HCT116 (cell line): ENCODE measurements around the gene LIN7B. TPM values are rescaled to one million over a fixed set of nuclear protein-coding genes. Genes with fewer than 3 reads are reported as not detected.

Experiments used
- ATAC-seq: fragments of 200-7000 bp; cut with Tn5 transposase; 2 replicates; pipeline ENCODE4 v1.9.1; 2020; ENCODE audit warnings: mild to moderate bottlenecking, moderate library complexity
- BruUV-seq: library from RNA; stranded (reverse); fragments of 400-500 nt; replicated peaks from 2 replicates; lab custom pipeline; 2021; lab: Mats Ljungman, UMichigan
- CTCF ChIA-PET: fragments of 300-600 bp; sonication (Branson Sonifier 250); formaldehyde crosslinking; loops from one replicate; lab custom pipeline; 2021; ENCODE audit warnings: antibody characterized with exemption; lab: Charles Lee
- POLR2A ChIA-PET: fragments of 300-600, 350-600 bp; sonication (Branson Sonifier 250); formaldehyde crosslinking; loops from one replicate; lab custom pipeline; 2021; ENCODE audit warnings: antibody characterized with exemption; lab: Charles Lee
- RAD21 ChIA-PET, 2 experiments: fragments of 300-600 bp; sonication (Branson Sonifier 250); formaldehyde crosslinking; loops; one replicate each; lab custom pipeline; 2023; ENCODE audit warnings: low total read pairs in 2 of 2; ENCODE audit not compliant: uncharacterized antibody in 2 of 2, unreplicated experiment in 2 of 2, low non-redundant PET in 1 of 2; lab: Charles Lee
- DNase-seq: peaks from one replicate; pipeline ENCODE4 v3.0.0-alpha.2; 2010; ENCODE audit warnings: low read depth, low spot score
- H2AFZ ChIP-seq: fragments of 200-600 bp; shearing (Covaris generic), sonication (generic); 2 replicates; pipeline ENCODE4 v1.6.1; 2017; ENCODE audit warnings: low read depth, mixed run types, mixed read lengths, antibody characterized with exemption, low read length; ENCODE audit not compliant: poor library complexity, severe bottlenecking
- H3K27ac ChIP-seq: 2 replicates; pipeline ENCODE4 v1.5.1; 2012; ENCODE audit warnings: low read depth, low read length
- H3K27me3 ChIP-seq: fragments of 200-600 bp; sonication (generic); 2 replicates; pipeline ENCODE4 v1.6.1; 2016; ENCODE audit warnings: mixed run types, low read length, mixed read lengths; ENCODE audit not compliant: insufficient read depth
- H3K36me3 ChIP-seq, 2 experiments: fragments of 200-500 bp in 1 of 2; fragments of 200-600 bp in 1 of 2; sonication (Bioruptor generic) in 1 of 2; sonication (generic) in 1 of 2; 2 replicates each; pipeline versions ENCODE4 v1.5.1 to v1.6.1; 2014 to 2016; ENCODE audit warnings: low read length in 2 of 2, inconsistent platforms in 1 of 2, mixed read lengths in 1 of 2, mixed run types in 1 of 2; ENCODE audit not compliant: insufficient read depth in 2 of 2, control insufficient read depth in 1 of 2
- H3K4me1 ChIP-seq, 2 experiments: fragments of 200-600 bp in 1 of 2; sonication (generic) in 1 of 2; 2 replicates each; pipeline versions ENCODE4 v1.5.1 to v1.6.1; 2012 to 2017; ENCODE audit warnings: low read length in 2 of 2, inconsistent platforms in 1 of 2, mild to moderate bottlenecking in 1 of 2, mixed read lengths in 1 of 2, mixed run types in 1 of 2, moderate library complexity in 1 of 2; ENCODE audit not compliant: insufficient read depth in 2 of 2, control insufficient read depth in 1 of 2
- H3K4me2 ChIP-seq: fragments of 200-600 bp; sonication (generic); 2 replicates; pipeline ENCODE4 v1.6.1; 2017; ENCODE audit warnings: mixed run types, low read length, mixed read lengths
- H3K4me3 ChIP-seq, 2 experiments: fragments of 200-600 bp in 1 of 2; sonication (generic) in 1 of 2; replicated peaks in 1 of 2; 2 replicates each; pipeline ENCODE4 v1.5.1; 2011 to 2016; ENCODE audit warnings: low read length in 2 of 2, control low read depth in 1 of 2, low read depth in 1 of 2, mild to moderate bottlenecking in 1 of 2, mixed read lengths in 1 of 2, mixed run types in 1 of 2
- H3K79me2 ChIP-seq: fragments of 200-600 bp; sonication (generic); 2 replicates; pipeline ENCODE4 v1.6.1; 2017; ENCODE audit warnings: mild to moderate bottlenecking, mixed run types, low read length, moderate library complexity, mixed read lengths; ENCODE audit not compliant: insufficient read depth
- H3K9ac ChIP-seq: fragments of 200-600 bp; sonication (generic); 2 replicates; pipeline ENCODE4 v1.6.1; 2016; ENCODE audit warnings: low read length, mixed read lengths
- H3K9me2 ChIP-seq: fragments of 200-600 bp; sonication (generic), shearing (Covaris generic); 2 replicates; pipeline ENCODE4 v1.6.1; 2017; ENCODE audit warnings: mixed run types, mild to moderate bottlenecking, moderate library complexity; ENCODE audit not compliant: insufficient read depth
- H3K9me3 ChIP-seq, 2 experiments: fragments of 200-500 bp in 1 of 2; fragments of 200-600 bp in 1 of 2; sonication (Bioruptor generic) in 1 of 2; sonication (generic) in 1 of 2; 2 replicates each; pipeline ENCODE4 v1.6.1; 2014 to 2017; ENCODE audit warnings: low read length in 2 of 2, mixed read lengths in 2 of 2, inconsistent platforms in 1 of 2, low read depth in 1 of 2, mild to moderate bottlenecking in 1 of 2, mixed run types in 1 of 2, moderate library complexity in 1 of 2; ENCODE audit not compliant: control insufficient read depth in 1 of 2, insufficient read depth in 1 of 2
- H4K20me1 ChIP-seq: fragments of 200-600 bp; sonication (generic), shearing (Covaris generic); 2 replicates; pipeline ENCODE4 v1.6.1; 2017; ENCODE audit warnings: mixed run types, mild to moderate bottlenecking, moderate library complexity; ENCODE audit not compliant: insufficient read depth
- ATF3 ChIP-seq: IDR thresholded peaks from 2 replicates; pipeline ENCODE4 v1.6.1; 2012
- CTCF ChIP-seq, 3 experiments: fragments of 200-600 bp in 1 of 3; sonication (generic) in 1 of 3; IDR thresholded peaks in 2 of 3; conservative IDR thresholded peaks in 1 of 3; 2 replicates each; pipeline ENCODE4 v1.5.1; 2012 to 2017; ENCODE audit warnings: low read depth in 2 of 3, low read length in 2 of 3, antibody characterized with exemption in 1 of 3, borderline replicate concordance in 1 of 3, control low read depth in 1 of 3, mild to moderate bottlenecking in 1 of 3, mixed read lengths in 1 of 3, mixed run types in 1 of 3, moderate library complexity in 1 of 3; ENCODE audit not compliant: insufficient read depth in 1 of 3
- EGR1 ChIP-seq: IDR thresholded peaks from 2 replicates; pipeline ENCODE4 v1.6.1; 2012; ENCODE audit warnings: low read depth
- RAD21 ChIP-seq: IDR thresholded peaks from 2 replicates; pipeline ENCODE4 v1.6.1; 2012; ENCODE audit warnings: low read depth, mild to moderate bottlenecking
- SP1 ChIP-seq: IDR thresholded peaks from 2 replicates; pipeline ENCODE4 v1.6.1; 2012; ENCODE audit warnings: low read depth
- YY1 ChIP-seq: IDR thresholded peaks from 2 replicates; pipeline ENCODE4 v1.6.1; 2011; ENCODE audit warnings: low read length, low read depth, moderate library complexity, mild to moderate bottlenecking; ENCODE audit not compliant: insufficient replicate concordance; ENCODE audit errors: extremely low read depth
- intact Hi-C: fragments of 100-400 bp; cut with micrococcal nuclease; formaldehyde crosslinking; loops from 2 replicates; pipeline ENCODE4 v1.10.0; 2022
- total RNA-seq: library from RNA; stranded (reverse); gene quantifications from one replicate; pipeline ENCODE4 v1.2.1, GENCODE V29; 2021; ENCODE audit not compliant: unreplicated experiment

LIN7B gene
- total RNA-seq, 1 experiment from 2014 or later = 7.2 TPM

- Histone ChIP-seq H3K9me3 (no peaks in the 10 kb centered on the region), H3K27me3 (no peaks in the 10 kb centered on the region), H3K9me2 (no peaks in the 10 kb centered on the region), H3K36me3 (peaks cover 41 to 52% of the 10 kb centered on the region in 2 experiments), H3K79me2 (peaks cover 28% of the 10 kb centered on the region; the same call in 1 of the 2 replicates), H3K27ac (no peak overlapping the region; the same call in 1 of the 2 replicates), H3K4me3 (no peak overlapping the region), H2AFZ (no peak overlapping the region), H3K4me1 (peaks cover 0 to 5% of the 10 kb centered on the region in 2 experiments; a peak in 1 of 4 replicates), H3K9ac (no peak overlapping the region), H3K4me2 (no peak overlapping the region), H4K20me1 (no peaks in the 10 kb centered on the region)
- ChIA-PET POLR2A (no interaction called here), CTCF (no interaction called here), RAD21 (interaction anchor here in 1 of 2 experiments (0.6 kb wide), 1 partner anchor 101 kb away, joined by 3 read pairs; no protein-coding TSS in a partner anchor)
- BruUV-seq = no TSS peak
- ATAC-seq (no peak), DNase-seq (no peak)
- TF ChIP-seq ATF3 (no peak), RAD21 (no peak), SP1 (no peak), YY1 (no peak), CTCF (IDR thresholded peaks at IDR 0.05 in 2 of 3, conservative IDR thresholded peaks at IDR 0.05 in 1 of 3; ENCODE audit: borderline replicate concordance in 1 of 3, insufficient read depth in 1 of 3, low read depth in 2 of 3, low read length in 2 of 3) (no peak), EGR1 (no peak)
- intact Hi-C loops = no loop called here
Observed at GRCh38 chr19:49107625-49108459, 6.3 kb upstream of the LIN7B start.
